HepG2 (cell line): Measurements from ENCODE around the gene MAP3K5. TPM values are rescaled to one million over a fixed set of nuclear protein-coding genes. Genes with fewer than 3 reads are reported as not detected.

Source experiments
- ATAC-seq: fragments of 200-7000 bp; cut with Tn5 transposase; 3 replicates; pipeline ENCODE4 v1.9.1; 2020; ENCODE audit warnings: mild to moderate bottlenecking, moderate library complexity
- BruUV-seq: library from RNA; stranded (reverse); fragments of 400-500 nt; replicated peaks from 2 replicates; lab custom pipeline; 2021; lab: Mats Ljungman, UMichigan
- CTCF ChIA-PET: fragments of 300-600 bp; formaldehyde crosslinking; extraction: SDS; loops from one replicate; lab custom pipeline; 2021; ENCODE audit warnings: low total read pairs, inconsistent platforms, low intra/inter-chr PET ratio; lab: Yijun Ruan, JAX
- POLR2A ChIA-PET: fragments of 350-600 bp; sonication (Branson Sonifier 250); formaldehyde crosslinking; loops from one replicate; lab custom pipeline; 2020; ENCODE audit warnings: antibody characterized with exemption, inconsistent platforms; lab: Yijun Ruan, JAX
- DNase-seq: peaks from one replicate; pipeline ENCODE4 v3.0.0-alpha.2; 2015; ENCODE audit warnings: low spot score
- FAIRE-seq: peaks from 3 replicates; lab custom pipeline; 2011; peaks lifted over from hg19 to GRCh38; lab: Jason Lieb, UNC
- H2AFZ ChIP-seq: one replicate; pipeline ENCODE4 v1.6.1; 2011; ENCODE audit warnings: low read length, inconsistent platforms
- H3K27ac ChIP-seq: fragments of 300-600 bp; 3 replicates; pipeline ENCODE4 v1.8.0; 2011; ENCODE audit warnings: mixed run types, mild to moderate bottlenecking, mixed read lengths, low read length, inconsistent platforms; ENCODE audit not compliant: insufficient read depth; ENCODE audit errors: extremely low read length
- H3K27me3 ChIP-seq, 2 experiments: fragments of 200-600 bp in 1 of 2; 2 replicates in 1 of 2; 3 replicates in 1 of 2; pipeline versions ENCODE4 v1.6.0 to v1.8.0; 2011; ENCODE audit warnings: low read length in 2 of 2, mild to moderate bottlenecking in 2 of 2, moderate library complexity in 2 of 2, inconsistent platforms in 1 of 2; ENCODE audit not compliant: insufficient read depth in 2 of 2, control insufficient read depth in 1 of 2
- H3K36me3 ChIP-seq, 2 experiments: fragments of 200-600 bp in 1 of 2; replicated peaks in 1 of 2; 2 replicates in 1 of 2; 3 replicates in 1 of 2; pipeline versions ENCODE4 v1.5.1 to v1.8.0; 2011; ENCODE audit warnings: low read length in 2 of 2, inconsistent platforms in 1 of 2; ENCODE audit not compliant: insufficient read depth in 2 of 2, control insufficient read depth in 1 of 2
- H3K4me1 ChIP-seq: 2 replicates; pipeline ENCODE4 v1.5.1; 2012; ENCODE audit warnings: low read length, inconsistent platforms; ENCODE audit not compliant: insufficient read depth
- H3K4me2 ChIP-seq: 2 replicates; pipeline ENCODE4 v1.6.0; 2011; ENCODE audit warnings: low read depth, low read length, inconsistent platforms
- H3K4me3 ChIP-seq, 3 experiments: fragments of 200-600 bp in 1 of 3; sonication (generic), shearing (Covaris generic) in 1 of 3; replicated peaks in 1 of 3; 2 replicates each; pipeline ENCODE4 v1.5.1; 2011 to 2016; ENCODE audit warnings: low read length in 3 of 3, inconsistent platforms in 2 of 3, low read depth in 2 of 3, mild to moderate bottlenecking in 2 of 3, control low read depth in 1 of 3, mixed read lengths in 1 of 3; ENCODE audit not compliant: insufficient read depth in 1 of 3
- H3K79me2 ChIP-seq: one replicate; pipeline ENCODE4 v1.6.1; 2011; ENCODE audit warnings: low read length, inconsistent platforms; ENCODE audit not compliant: insufficient read depth
- H3K9ac ChIP-seq: 2 replicates; pipeline ENCODE4 v1.6.0; 2011; ENCODE audit warnings: mild to moderate bottlenecking, low read depth, low read length, inconsistent platforms; ENCODE audit not compliant: insufficient read depth
- H3K9me3 ChIP-seq: 2 replicates; pipeline ENCODE4 v1.5.1; 2012; ENCODE audit warnings: mild to moderate bottlenecking, low read length
- H4K20me1 ChIP-seq: 2 replicates; pipeline ENCODE4 v1.6.0; 2011; ENCODE audit warnings: inconsistent platforms, mild to moderate bottlenecking, low read length, moderate library complexity; ENCODE audit not compliant: insufficient read depth
- AGO1 ChIP-seq: fragments of 200-400 bp; formaldehyde crosslinking; IDR thresholded peaks from 2 replicates; pipeline ENCODE4 v1.6.1; 2017; ENCODE audit warnings: mild to moderate bottlenecking, low read depth, low read length, moderate library complexity; ENCODE audit not compliant: poor library complexity, severe bottlenecking
- ATM ChIP-seq: fragments of 450-650 bp; IDR thresholded peaks from 2 replicates; pipeline ENCODE4 v1.7.1; 2017; ENCODE audit warnings: mild to moderate bottlenecking, borderline replicate concordance
- BRD4 ChIP-seq: sonication (generic); formaldehyde crosslinking; IDR thresholded peaks from 2 replicates; pipeline ENCODE4 v1.4.0; 2020; ENCODE audit warnings: missing genetic modification reagents
- HNRNPK ChIP-seq: fragments of 200-400 bp; formaldehyde crosslinking; IDR thresholded peaks from 2 replicates; pipeline ENCODE4 v1.6.1; 2018; ENCODE audit warnings: low read length, low read depth, moderate library complexity, mild to moderate bottlenecking; ENCODE audit not compliant: poor library complexity, severe bottlenecking
- IKZF1 ChIP-seq: fragments of 450-650 bp; IDR thresholded peaks from 2 replicates; pipeline ENCODE4 v1.7.1; 2016
- KLF11 ChIP-seq: IDR thresholded peaks from 2 replicates; pipeline ENCODE4 v1.6.1; 2016; ENCODE audit warnings: missing compliant biosample characterization
- NPAS2 ChIP-seq: sonication (generic); formaldehyde crosslinking; IDR thresholded peaks from 2 replicates; pipeline ENCODE4 v1.8.0; 2022; ENCODE audit warnings: mild to moderate bottlenecking, missing genetic modification reagents, borderline replicate concordance
- SSRP1 ChIP-seq: IDR thresholded peaks from 2 replicates; pipeline ENCODE4 v1.6.1; 2016; ENCODE audit warnings: control low read depth
- TARDBP ChIP-seq: sonication (generic); formaldehyde crosslinking; IDR thresholded peaks from 2 replicates; pipeline ENCODE4 v1.8.0; 2022; ENCODE audit warnings: mild to moderate bottlenecking, missing genetic modification reagents
- ZBTB21 ChIP-seq: sonication (generic); formaldehyde crosslinking; IDR thresholded peaks from 2 replicates; pipeline ENCODE4 v1.4.0; 2020; ENCODE audit warnings: missing genetic modification reagents
- ZC3H13 ChIP-seq: sonication (generic); formaldehyde crosslinking; IDR thresholded peaks from 2 replicates; pipeline ENCODE4 v1.8.1; 2023; ENCODE audit warnings: mild to moderate bottlenecking, missing genetic modification reagents, moderate library complexity
- ZFP90 ChIP-seq: sonication (generic); formaldehyde crosslinking; IDR thresholded peaks from 2 replicates; pipeline ENCODE4 v1.8.0; 2022; ENCODE audit warnings: missing genetic modification reagents, mild to moderate bottlenecking, inconsistent platforms, borderline replicate concordance
- ZHX2 ChIP-seq, 2 experiments: sonication (generic) in 1 of 2; formaldehyde crosslinking in 1 of 2; IDR thresholded peaks; 2 replicates each; pipeline versions ENCODE4 v1.6.1 to v1.9.0; 2014 to 2022; ENCODE audit warnings: antibody characterized with exemption in 1 of 2, borderline replicate concordance in 1 of 2, inconsistent platforms in 1 of 2, low read depth in 1 of 2, missing genetic modification reagents in 1 of 2
- ZNF224 ChIP-seq: sonication (generic); formaldehyde crosslinking; IDR thresholded peaks from 2 replicates; pipeline ENCODE4 v1.5.0; 2020; ENCODE audit warnings: mild to moderate bottlenecking, missing genetic modification reagents
- ZNF282 ChIP-seq: fragments of 450-650 bp; IDR thresholded peaks from 2 replicates; pipeline ENCODE4 v1.6.1; 2018; ENCODE audit not compliant: partially characterized antibody
- ZNF720 ChIP-seq: sonication (generic); formaldehyde crosslinking; IDR thresholded peaks from 2 replicates; pipeline ENCODE4 v1.4.0; 2020; ENCODE audit warnings: missing genetic modification reagents
- ZZZ3 ChIP-seq: sonication (generic); formaldehyde crosslinking; IDR thresholded peaks from 2 replicates; pipeline ENCODE4 v1.4.0; 2020; ENCODE audit warnings: missing genetic modification reagents, mild to moderate bottlenecking, borderline replicate concordance
- WGBS: methylation state at CpG from one replicate; pipeline ENCODE4 v1.1.6; 2017; ENCODE audit warnings: low lambda C conversion rate; 5-methylcytosine and 5-hydroxymethylcytosine counted together
- in situ Hi-C: cut with HindIII; loops from 2 replicates; pipeline ENCODE4 v1.10.0; 2017; ENCODE audit warnings: low pct_unique_long_range_greater_than_20kb; ENCODE audit not compliant: extremely low pct_ligation_motif_present
- intact Hi-C: fragments of 100-400 bp; cut with micrococcal nuclease; formaldehyde crosslinking; loops from one replicate; pipeline ENCODE4 v1.10.0; 2022; ENCODE audit not compliant: unreplicated experiment
- polyA plus RNA-seq, 8 experiments: library from polyadenylated mRNA; depleted of rRNA in 3 of 8; stranded (reverse) in 7 of 8; unstranded in 1 of 8; fragments of >200 nt; fragmentation: Illumina TruSeq in 4 of 8; extraction: Trizol in 4 of 8; gene quantifications; 2 replicates each; pipeline versions ENCODE4 v1.2.1 to v1.2.3, GENCODE V29; 2011 to 2016; ENCODE audit warnings: low read depth in 4 of 8, missing spikeins in 1 of 8, mixed read lengths in 1 of 8; ENCODE audit not compliant: insufficient read depth in 1 of 8
- total RNA-seq, 5 experiments: library from RNA; depleted of rRNA; stranded (reverse); fragments of >200 nt; fragmentation: Illumina TruSeq; extraction: Trizol; gene quantifications; 2 replicates each; pipeline ENCODE4 v1.2.3, GENCODE V29; 2016; ENCODE audit warnings: low read depth in 1 of 5
- TF ChIP-seq, protein P1 (sequence below): IDR thresholded peaks from 2 replicates; pipeline ENCODE4 v1.6.1; 2016; ENCODE audit warnings: missing biosample characterization, missing genetic modification reagents, low read depth

The MAP3K5 gene
- total and polyA plus RNA-seq, 2 of the 13 experiments (the other 11 are each of a cell fraction or from before 2014, with no cell fraction given): not detected

- FAIRE-seq (no peak), ATAC-seq (no peak), DNase-seq (no peak)
- Histone ChIP-seq H3K27ac (no peak overlapping the region), H3K9ac (no peak overlapping the region), H3K27me3 (no peaks in the 10 kb centered on the region), H3K4me3 (no peak overlapping the region), H4K20me1 (no peaks in the 10 kb centered on the region), H3K36me3 (no peaks in the 10 kb centered on the region), H3K4me1 (no peaks in the 10 kb centered on the region), H3K79me2 (no peaks in the 10 kb centered on the region), H2AFZ (no peak overlapping the region), H3K9me3 (no peaks in the 10 kb centered on the region), H3K4me2 (no peak overlapping the region)
- CTCF ChIA-PET: no interaction called here
- POLR2A ChIA-PET: no interaction called here
- intact Hi-C loops (no loop called here), in situ Hi-C loops (no loop called here)
- no TSS peak for BruUV-seq
- WGBS: 5% methylated on average over 2 of the region's 2 CpGs
- TF ChIP-seq ZBTB21 (CRISPR knock-in tag) (no peak), ZZZ3 (no peak), ZHX2 (IDR thresholded peaks at IDR 0.05; ENCODE audit: low read depth) (no peak), ZHX2 (CRISPR knock-in tag; IDR thresholded peaks at IDR 0.05; ENCODE audit: borderline replicate concordance) (no peak), HNRNPK (no peak), ZFP90 (CRISPR knock-in tag) (no peak), ATM (no peak), NPAS2 (CRISPR knock-in tag) (no peak), BRD4 (CRISPR knock-in tag) (no peak), SSRP1 (CRISPR knock-in tag) (no peak), KLF11 (CRISPR knock-in tag) (no peak), IKZF1 (no peak), ZNF224 (CRISPR knock-in tag) (no peak), ZC3H13 (CRISPR knock-in tag) (no peak), AGO1 (no peak), ZNF282 (no peak), ZNF720 (CRISPR knock-in tag) (no peak), TARDBP (CRISPR knock-in tag) (no peak)
- TF ChIP-seq, protein P1, sequence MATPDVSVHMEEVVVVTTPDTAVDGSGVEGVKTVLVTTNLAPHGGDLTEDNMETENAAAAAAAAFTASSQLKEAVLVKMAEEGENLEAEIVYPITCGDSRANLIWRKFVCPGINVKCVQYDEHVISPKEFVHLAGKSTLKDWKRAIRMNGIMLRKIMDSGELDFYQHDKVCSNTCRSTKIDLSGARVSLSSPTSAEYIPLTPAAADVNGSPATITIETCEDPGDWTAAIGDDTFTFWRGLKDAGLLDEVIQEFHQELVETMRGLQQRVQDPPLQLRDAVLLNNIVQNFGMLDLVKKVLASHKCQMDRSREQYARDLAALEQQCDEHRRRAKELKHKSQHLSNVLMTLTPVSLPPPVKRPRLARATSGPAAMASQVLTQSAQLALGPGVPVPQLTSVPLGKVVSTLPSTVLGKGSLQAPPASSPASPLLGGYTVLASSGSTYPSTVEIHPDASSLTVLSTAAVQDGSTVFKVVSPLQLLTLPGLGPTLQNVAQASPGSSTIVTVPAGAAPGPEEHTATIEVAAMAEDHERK: no peak
These were observed 35.1 kb downstream of the MAP3K5 start for GRCh38 chr6:136757150-136757549.
